HG03159 (cell line): ENCODE data around the gene CTH.
"Not testable (repeated sequence)": the region's sequence is repeated elsewhere in the genome, so short reads cannot be mapped to it uniquely, and the experiment has no call there.

Source experiments
- ATAC-seq: cut with Tn5 transposase; IDR thresholded peaks from one replicate; pipeline ENCODE4 v1.9.1; 2021; ENCODE audit warnings: mild to moderate bottlenecking, moderate library complexity; ENCODE audit not compliant: unreplicated experiment

CTH gene

DNA sequence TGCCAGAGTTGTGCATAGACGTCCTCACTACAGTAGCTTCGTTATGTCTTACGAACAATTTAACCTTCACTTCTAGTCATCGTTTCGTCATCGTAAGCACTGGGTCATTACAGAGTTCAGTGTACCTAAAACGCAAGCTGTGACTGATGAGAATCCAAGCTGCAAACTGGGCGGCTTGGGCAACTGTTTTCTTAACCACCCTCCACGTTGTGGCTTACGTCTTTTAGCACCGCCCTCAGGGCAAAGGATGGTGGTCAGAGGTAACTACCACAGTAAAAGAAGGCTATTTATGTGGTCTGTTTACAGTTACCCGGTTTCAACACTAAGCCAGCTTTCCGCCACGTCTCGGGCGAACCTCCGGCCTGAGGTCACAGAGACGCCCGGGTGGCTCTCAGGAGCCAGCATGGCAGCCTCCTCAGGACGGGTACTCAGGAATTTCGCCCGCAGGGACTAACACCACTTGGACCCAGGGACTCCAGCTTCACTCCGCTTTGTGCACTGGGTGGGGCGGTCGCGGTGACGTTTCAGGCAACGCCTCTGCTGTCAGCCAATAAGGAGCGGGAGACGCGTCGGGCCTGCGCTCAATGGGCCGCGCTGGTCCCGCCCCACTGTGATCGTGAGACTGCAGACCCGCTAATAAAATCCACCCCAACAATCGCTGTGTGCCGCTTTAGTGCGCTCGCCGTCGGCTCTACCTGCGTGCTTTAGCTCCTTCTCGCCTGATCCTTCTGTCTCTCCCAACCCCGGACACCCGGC lies at the start of gene CTH:
TSS of gene CTH (plus strand) at position 665 of the 756 bp plus-strand sequence. CDS start 148 bp downstream, outside the sequence.
- peak; percentile 97 for ATAC-seq

DNA sequence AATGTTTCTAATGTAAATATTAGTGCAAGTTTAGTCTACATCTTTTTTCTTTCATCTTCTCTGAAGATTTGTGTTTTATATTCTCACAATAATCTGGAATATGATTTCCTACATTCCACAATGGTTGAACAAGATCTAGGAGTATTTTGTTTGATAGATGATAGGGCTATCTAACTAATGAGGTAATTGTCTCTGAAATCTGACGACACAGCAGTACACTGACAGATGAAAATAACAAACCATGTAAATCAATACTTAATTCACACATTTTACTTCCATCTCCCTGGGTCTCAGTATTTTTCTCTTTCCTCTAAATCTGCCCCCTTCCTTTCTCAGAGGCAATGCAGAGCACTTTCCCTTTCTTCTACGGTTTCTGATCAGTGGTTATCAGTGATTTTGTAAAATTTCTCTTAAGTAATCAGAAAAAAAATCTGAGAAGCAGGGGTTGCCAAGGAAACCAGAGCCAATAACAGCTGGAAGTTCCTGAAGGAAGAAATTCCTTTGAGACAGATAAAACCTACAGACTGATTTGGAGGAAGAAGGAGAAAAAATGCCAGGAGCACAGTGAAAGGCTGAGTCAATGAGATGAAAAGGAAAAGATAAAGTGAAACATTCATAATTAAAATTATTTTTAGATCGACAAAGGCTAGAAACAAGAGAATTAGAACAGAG lies 49.2 kb upstream of the CTH start:
- ATAC-seq: no peak

DNA sequence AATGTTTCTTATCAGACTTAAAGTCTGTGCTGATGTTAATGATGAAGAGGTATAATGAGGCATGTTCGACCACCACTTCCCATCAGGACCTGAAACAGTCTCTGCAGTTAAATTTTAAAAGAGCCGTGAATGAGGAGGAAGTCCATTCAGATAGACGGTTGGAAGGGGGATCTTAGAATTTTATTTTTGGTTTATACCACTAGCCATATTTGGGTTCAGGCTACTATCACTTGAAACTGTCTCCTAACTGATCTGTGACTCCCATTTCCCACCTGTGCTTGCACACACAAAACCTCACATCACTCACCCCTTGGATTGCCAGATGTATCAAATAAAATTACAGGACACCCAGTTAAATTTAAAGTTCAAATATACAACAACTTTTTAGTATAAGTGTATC lies 46.6 kb upstream of the CTH start:
- ATAC-seq: no peak

DNA sequence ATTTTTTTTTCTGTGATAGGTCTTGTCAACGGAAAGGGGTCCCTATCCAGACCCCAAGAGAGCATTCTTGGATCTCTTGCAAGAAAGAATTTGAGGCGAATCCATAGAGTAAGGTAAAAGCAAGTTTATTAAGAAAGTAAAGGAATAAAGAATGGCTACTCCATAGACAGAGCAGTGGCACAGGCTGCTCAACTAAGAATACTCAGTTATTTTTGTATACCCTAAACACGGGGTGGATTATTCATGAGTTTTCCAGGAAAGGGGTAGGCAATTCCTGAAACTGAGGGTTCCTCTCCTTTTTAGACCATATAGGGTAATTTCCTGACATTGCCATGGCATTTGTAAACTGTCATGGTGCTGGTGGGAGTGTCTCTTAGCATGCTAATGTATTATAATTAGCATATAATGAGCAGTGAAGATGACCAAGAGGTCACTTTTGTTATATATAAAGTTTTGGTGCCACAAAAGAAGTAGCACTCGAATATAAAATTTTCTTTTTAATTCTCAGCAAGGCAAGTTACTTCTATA lies 44.6 kb upstream of the CTH start:
- ATAC-seq: not testable (repeated sequence)

DNA sequence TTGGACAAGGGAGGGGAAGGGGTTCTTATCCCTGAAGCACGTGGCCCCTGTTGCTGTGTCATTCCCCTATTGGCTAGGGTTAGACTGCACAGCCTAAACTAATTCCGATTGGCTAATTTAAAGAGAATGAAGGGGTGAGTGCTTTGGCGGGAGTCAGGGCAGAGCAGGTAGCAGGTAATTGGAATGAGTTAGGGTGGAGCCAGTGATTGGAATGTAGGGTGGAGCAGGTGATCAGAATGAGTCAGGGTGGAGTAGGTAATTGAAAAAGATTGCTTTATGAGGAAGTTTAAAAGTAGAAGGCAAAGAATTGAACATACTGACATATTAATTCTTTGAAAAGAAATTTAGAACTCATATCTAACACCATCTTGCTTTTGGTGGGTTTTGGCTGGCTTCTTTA lies 44.1 kb upstream of the CTH start:
- not testable (repeated sequence) for ATAC-seq

DNA sequence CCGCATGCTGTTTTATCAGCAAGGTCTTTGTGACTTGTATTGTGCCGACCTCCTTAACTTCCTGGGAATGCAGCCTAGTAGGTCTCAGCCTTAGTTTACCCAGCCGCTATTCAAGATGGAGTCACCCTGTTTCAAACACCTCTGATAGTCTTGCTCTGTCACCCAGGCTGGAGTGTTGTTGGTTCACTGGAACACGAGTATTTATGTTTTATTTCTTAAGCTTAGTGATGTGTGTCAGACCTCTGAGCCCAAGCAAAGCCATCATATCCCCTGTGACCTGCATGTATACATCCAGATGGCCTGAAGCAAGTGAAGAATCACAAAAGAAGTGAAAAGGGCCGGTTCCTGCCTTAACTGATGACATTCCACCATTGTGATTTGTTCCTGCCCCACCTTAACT lies 43.7 kb upstream of the CTH start:
- not testable (repeated sequence) for ATAC-seq

DNA sequence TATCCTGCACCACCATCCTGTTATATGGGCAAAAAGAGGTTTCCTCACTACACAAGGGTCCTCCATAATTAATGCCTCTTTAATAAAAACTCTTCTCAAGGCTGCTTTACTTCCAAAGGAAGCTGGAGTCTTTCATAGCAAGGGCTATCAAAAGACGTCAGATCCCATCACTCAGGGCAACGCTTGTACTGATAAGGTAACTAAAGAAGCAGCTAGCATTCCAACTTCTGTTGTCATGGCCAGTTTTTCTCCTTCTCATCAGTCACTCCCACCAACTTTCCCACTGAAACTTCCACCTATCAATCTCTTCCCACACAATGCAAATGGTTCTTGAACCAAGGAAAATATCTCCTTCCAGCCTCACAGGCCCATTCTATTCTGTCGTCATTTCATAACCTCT lies 39.5 kb upstream of the CTH start:
- ATAC-seq: not testable (repeated sequence)

DNA sequence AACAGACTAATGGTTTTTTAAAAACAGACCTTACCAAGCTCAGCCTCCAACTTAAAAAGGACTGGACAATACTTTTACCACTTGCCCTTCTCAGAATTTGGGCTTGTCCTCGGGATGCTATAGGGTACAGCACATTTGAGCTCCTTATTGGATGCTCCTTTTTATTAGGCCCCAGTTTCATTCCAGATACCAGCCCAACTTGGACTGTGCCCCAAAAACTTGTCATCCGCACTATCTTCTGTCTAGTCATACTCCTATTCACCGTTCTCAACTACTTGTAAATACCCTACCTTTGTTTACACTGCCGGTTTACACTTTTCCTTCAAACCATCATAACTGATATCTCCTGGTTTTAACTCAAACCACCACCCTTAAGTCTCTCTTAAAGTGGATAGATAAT lies 38.6 kb upstream of the CTH start:
- ATAC-seq: no peak

DNA sequence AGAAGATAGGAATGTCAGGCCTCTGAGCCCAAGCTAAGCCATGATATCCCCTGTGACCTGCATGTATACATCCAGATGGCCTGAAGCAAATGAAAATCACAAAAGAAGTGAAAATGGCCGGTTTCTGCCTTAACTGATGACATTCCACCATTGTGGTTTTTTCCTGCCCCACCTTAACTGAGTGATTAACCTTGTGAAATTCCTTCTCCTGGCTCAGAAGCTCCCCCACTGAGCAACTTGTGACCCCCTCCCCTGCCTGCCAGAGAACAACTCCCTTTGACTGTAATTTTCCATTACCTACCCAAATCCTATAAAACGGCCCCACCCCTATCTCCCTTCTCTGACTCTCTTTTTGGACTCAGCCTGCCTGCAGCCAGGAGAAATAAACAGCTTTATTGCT lies 37.5 kb upstream of the CTH start:
- ATAC-seq: not testable (repeated sequence)

DNA sequence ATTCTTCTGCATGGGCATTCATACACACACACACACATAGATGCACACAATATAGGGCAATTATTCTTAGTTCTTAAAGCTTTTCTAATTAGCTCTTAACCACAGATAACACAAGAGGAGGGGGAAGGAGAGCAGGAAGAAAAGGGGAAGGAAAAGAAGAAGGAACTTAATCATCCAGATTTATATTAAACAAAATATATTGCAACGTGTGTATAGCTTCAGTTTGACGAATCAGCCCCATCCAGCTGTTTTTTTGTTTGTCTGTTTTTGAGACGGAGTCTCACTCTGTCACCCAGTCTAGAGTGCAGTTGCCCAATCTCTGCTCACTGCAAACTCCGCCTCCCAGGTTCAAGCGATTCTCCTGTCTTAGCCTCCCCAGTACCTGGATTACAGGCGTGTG lies 34.9 kb upstream of the CTH start:
- no peak for ATAC-seq

DNA sequence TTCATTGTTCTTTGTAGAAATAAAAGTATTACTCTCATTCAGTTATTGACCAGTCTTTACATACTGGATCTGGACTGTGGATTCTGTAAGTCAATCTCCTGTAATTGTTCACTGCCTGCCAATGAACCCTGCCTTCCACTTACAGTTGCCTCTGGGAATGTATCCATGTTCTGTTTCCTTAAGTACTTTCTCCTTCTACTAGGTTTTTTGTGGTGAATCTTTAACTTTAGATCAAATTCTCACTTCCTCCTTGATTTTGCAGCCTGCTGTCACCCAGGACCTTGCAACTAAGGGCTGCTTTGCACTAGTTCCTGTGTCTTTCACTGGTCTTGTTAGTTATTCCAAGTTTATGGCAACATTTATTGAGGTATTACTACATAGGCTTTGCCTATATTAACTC lies 28.4 kb upstream of the CTH start:
- peak; percentile 91 for ATAC-seq

DNA sequence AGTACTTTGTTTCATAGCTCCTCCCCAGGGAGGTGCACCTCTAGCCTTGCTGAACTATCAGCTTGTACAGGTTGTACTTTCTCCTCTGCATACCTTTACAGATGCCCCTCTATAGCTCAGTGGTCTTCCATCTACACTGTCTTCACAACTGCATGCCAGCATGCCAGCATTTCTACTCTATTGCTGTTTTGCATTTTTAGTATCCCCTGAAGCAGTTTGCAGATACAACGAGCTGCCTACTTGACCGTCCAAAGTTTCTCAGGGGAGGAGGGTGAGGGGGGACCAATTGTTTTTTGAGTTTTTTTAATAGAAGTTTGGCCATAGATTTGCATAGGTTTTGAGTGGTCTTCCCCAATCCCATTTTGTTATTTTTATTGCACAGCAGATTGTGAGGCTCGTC lies 27.6 kb upstream of the CTH start:
- no peak for ATAC-seq

DNA sequence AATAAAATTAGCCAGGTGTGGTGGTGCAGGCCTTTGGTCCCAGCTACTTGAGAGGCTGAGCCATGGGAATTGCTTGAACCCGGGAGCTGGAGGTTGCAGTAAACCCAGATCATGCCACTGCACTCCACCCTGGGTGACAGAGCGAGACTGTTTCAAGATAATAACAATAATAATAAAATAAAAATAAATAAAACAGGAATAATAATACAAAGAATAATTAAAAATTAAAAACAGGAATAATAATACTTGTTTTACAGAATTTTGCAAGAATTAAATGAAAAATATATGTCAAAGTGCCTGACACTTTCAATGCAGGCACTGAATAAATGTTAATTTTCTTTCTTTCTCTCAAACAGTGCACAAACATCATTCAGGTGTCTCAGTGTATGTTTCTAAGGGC lies 26.5 kb upstream of the CTH start:
- no peak for ATAC-seq

DNA sequence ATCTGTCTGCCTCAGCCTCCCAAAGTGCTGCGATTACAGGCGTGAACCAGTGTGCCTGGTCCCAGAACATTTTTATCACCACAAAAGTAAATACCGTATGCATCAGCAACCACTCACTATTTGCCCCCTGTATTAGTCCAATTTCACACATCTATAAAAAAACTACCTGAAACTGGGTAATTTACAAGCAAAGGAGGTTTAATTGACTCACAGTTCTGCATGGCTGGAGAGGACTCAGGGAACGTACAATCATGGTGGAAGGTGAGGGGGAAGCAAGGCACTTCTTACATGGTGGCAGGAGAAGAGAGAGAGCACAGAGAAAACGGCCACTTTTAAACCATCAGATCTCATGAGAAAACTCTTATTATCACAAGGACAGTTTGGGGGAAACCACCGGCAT lies 25.6 kb upstream of the CTH start:
- ATAC-seq: no peak

DNA sequence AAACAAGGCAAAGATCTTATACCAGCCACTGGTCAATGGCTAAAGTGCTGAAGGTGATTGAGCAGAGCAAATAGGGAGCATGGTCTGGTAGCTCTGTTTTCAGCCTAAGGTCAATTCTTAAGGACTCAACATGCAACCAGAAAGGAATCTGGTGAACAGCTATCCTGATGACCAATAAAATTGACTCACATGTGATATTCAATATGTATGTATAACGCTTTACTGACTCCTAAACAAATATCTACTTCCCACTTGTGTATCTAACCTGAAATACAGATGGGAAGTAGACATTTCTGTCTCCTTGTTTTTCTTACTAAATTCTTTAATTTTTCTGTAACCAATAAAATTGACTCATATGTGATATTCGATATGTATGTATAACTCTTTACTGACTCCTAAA lies 24.9 kb upstream of the CTH start:
- no peak for ATAC-seq

DNA sequence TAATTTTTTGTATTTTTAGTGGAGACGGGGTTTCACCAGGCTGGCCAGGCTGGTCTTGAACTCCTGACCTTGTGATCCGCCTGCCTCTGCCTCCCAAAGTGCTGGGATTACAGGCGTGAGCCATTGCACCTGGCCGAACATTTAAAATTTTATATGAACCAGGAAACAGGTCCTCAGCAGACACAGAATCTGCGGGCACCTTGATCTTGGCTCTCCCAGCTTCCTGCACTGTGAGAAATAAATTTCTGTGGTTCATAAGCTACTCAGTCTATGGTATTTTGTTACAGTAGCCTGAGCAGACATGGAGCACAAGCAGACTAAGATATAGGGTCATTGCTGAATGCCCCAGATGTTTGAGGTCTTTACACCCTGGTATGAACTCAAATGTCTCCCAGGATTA lies 23.6 kb upstream of the CTH start:
- no peak for ATAC-seq

DNA sequence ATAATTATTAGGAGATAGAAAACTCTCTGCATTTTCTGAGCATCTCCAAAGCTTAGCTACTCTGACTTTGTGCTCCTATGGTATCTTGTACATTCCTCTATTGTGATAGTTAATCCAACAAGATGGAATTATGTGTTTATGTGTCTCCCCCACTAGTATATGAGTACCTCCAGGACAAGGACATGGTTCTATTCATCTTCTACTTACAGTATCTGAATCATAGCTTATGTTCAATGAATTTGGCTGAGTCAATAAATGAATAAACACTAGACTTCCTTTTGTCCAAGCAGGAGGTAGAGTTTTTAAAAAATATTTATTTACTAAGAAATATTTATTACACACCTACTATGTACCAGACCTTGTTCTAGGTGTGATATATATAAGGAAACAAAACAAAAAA lies 18.4 kb upstream of the CTH start:
- ATAC-seq: no peak

DNA sequence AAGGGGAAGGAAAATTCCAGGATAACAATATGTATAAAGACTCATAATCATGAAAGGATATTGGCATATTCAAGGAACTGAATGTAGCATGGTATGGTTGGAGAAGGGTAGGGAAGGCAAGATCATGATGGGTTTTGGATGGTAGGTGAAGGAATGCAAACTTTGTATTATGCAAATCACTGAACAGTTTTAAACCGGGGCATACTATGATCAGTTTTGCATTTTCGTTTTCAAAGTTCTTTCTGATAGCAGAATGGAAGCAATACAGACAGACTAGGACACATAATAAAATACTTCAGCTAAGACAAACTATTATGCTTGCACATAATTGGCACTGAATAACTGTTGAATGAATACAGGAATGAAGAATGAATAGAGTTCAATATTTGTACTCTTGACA lies 14.5 kb upstream of the CTH start:
- ATAC-seq: no peak

DNA sequence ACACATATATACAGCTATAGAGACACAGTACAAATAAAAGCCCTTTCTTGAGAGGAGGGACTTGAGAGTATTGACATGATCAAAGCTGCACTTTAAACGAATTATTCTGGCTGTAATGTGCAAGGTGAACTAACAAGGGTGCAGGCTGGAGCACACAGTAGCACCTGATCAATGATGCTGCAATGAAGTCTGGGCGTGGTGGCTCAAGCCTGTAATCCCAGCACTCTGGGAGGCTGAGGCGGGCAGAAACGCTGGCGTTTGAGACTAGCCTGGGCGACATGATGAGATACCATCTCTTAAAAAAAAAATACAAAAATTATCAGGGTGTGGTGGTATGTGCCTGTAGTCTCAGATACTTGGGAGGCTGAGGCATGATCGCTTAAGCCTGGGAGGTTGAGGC lies 14.1 kb upstream of the CTH start:
- no peak for ATAC-seq

DNA sequence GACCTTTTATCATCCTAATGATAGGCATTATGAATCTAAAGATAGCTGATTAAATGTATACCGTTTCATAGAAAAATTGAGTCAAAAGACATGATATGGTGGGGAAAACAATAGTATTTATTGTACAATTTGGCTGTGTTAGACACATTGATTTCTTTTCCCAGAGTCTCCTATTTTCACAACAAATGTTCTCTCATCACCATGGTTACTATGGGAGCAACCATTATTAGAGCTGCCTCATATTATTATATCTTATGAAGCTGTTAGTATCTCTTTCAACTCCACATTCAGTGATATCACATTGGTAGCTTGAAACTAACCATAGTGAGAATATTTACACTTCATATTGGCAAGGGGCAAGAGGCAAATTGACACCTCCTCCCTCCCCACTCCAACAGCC lies 10.7 kb upstream of the CTH start:
- ATAC-seq: no peak

DNA sequence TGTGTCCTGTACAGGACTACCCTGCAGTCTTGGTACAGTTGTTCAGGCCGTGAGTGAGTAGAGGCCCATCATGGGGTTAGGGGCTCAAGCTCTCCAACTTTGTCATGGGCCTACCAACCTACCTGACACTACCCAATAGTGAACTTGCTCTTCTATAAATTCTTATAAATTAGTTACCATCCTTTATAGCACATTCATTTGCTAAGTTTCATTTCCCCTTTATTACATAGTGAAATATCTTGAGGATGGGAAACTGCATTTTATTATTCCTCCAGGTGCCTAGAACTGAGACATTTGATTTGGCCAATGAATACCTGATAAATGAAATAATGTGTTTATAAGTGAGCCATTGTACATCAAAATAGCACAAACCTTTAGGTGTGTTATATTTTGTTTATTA lies 9.1 kb upstream of the CTH start:
- no peak for ATAC-seq

DNA sequence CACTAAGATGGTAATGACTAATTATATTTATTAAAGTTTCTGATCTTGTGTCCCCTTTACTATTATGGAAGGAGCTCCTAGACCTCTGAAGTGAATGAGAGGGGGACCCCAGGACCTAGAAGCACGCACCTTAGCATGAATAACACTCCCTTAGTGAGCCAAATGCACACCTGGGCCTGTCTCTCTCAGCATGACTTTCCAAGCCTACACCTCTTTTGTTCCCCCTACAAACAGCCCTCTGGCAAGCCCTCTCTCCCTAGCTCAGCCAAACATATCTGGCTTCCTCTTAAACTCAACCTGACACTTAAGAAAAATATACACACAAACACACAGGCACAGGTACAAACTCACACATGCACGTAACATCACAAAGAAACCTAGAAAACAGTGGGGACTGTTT lies 7.3 kb upstream of the CTH start:
- no peak for ATAC-seq
